NCI-H345 (cell line): Measurements from ENCODE around the gene DCAF11.

Experiments used
- DNase-seq: peaks from one replicate; lab custom pipeline; 2025; lab: John Stamatoyannopoulos, UW

DCAF11 gene

DNA sequence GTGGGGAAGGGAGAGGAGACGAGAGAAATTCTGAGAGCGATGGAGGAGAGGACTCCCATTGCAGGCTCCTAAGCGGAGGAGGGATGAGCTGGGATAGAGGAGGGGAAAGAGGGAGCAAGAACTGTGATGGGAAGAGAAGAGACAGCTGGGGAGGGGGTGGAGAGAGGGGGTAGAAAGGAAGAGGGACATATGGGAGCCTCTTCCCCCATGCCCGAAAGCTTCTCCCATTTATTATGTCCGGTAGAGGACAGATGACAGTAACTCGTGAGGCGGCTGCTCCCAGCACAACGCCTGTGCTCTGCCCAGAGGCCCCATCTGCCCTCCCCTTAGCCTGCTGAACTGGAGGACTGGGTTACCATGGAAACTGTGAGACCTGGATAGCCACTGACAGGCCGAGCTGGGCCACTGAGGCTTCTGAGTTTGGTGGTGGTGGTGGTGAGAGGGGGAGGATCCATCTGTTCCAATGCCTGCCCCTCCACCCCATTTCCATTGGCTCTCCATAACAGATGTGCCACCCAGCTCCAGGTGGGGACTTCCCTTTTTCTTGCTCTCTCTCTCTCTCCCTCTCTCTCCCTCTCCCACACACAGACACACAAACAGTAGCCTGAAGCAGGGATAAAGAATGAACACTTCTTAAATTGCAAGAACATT lies 35.0 kb upstream of the DCAF11 start:
- DNase-seq, result no peak

GRCh38 chr14:24080142-24080530 lies 34.4 kb upstream of the DCAF11 start:
- DNase-seq, result no peak

GRCh38 chr14:24080888-24081738 lies 33.5 kb upstream of the DCAF11 start:
- DNase-seq, result peak; percentile 69

GRCh38 chr14:24081739-24082211 lies 32.8 kb upstream of the DCAF11 start:
- no peak for DNase-seq

- DNase-seq, result no peak
Observed at GRCh38 chr14:24082411-24083080, 32.0 kb upstream of the DCAF11 start.

DNA sequence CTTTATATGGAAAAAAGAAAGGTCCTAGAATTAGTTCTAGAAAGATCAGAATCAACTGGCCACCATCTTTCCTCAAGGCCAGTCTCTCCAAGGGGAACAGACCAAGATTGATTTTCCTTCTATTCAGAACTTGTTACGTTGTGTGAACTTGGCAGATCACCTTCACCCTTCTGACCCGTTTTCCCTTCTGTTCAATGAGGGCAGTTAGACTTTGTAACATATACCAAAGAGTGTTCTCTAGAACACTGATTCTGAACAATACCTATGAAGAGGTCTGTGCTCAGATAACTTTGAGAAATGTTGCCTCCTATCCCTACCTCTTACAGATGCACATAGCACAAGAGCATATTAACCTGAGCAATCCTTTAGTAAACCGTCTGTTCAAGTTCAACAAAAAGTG lies 31.1 kb upstream of the DCAF11 start:
- no peak for DNase-seq

GRCh38 chr14:24084440-24084839 lies 30.1 kb upstream of the DCAF11 start:
- no peak for DNase-seq

GRCh38 chr14:24085215-24085614 lies 29.4 kb upstream of the DCAF11 start:
- DNase-seq, result no peak

DNA sequence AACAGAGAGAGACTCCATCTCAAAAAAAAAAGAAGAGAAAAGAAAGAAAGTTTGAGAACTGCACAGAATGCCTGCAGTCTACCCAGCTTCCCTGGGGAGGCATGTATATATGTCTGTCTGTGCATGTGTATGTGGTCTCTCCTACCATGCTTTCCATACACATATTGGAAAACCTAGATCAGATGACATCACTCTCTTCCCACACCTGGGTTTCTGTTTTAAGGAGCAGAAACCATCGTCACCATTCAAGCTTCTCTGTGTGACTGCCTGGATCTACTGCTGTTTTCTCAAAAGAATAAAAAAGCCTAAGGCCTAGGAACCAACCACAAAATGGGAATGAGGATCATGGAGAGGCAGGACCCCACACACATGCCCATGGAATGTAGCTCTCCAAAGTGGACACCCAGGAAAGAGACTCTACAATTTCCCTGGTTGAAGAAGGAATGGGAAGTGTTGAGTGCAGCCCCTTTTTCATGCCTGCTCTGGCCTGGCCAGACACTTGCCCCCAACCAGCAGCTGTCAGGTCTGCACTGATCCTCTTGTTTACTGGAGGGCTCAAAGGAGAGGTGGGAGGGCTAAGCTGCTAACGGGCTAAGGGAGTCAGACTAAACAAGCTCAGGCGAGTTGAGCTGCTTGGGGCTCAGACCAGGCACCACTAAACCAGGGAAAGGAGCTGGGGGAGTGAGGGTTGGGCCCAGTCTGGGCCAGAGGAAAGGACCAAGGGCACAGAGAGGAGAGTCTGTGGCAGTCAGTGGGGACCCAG lies 28.2 kb upstream of the DCAF11 start:
- no peak for DNase-seq

GRCh38 chr14:24087004-24087403 lies 27.6 kb upstream of the DCAF11 start:
- no peak for DNase-seq

DNA sequence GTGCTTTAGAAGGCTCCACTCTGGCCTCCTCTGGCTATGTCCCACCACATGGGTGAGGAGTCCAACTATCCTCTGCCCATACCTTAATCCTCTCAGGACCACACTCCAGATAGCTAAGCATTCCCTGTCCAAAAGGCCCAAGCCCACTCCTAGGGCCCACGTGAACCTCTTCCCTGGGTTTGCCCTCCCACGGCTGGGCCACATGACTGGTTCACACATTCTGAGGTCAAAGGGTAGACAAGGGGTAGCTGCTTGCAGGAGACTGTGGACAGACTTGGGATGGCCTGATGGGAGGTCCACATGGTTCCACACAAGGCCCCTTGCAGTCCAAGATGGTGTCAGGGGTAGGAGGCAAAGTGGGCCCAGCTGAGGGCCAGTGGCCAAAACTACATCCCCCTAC lies 26.5 kb upstream of the DCAF11 start:
- DNase-seq, result no peak

- DNase-seq, result no peak
Observed at GRCh38 chr14:24089890-24090289, 24.7 kb upstream of the DCAF11 start.

DNA sequence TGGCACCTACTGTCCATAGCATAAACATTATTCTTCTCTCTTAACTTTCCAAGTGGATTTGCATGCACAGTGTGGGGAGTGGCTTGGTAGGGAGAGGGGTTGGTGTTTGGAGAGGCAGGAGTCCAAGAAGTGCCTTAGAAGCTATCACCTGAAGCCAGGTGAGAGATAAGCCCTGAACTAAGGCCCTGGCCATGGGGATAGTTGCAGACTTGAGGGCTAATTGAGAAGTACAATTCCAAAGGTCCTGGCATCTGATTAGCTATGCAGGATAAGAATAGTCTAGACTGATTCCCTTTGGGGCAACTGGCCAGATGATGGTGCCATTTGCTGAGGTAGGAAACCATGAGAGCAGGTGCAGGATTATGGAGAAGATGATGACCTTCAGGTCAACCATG lies 22.5 kb upstream of the DCAF11 start:
- no peak for DNase-seq

DNA sequence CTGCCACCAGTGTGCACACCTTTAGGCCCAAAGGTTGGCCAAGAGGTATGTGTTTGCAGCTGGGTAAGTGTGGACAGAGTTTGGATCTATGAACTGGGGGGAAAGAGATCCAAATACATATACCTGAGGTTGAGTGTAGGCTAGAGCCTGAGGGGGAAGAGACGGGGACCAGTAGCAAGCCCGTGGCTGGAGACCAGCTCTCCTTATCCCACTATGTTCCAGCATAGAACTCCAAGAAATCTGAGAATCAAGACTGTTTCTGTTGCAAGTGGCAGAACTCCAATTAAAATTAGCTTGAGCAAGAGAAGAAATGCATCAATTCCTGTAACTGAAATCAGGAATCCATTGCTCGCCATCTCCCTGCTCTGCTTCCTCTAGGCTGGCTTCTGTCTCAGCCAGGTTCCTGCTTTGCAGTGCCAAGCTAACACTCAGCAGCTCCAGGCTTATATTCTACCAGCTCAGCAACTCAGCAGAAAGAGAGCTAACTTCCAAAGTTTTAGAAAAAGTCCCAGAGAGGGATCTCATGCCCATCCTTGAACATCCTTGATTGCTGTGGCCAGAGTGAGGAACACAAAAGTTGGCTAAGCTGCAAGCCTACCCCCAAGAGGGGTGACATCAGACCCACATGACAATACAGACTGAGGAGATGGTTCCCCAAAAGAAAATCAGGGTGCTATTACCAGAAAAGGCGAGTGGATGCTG lies 21.9 kb upstream of the DCAF11 start:
- DNase-seq, result no peak

DNA sequence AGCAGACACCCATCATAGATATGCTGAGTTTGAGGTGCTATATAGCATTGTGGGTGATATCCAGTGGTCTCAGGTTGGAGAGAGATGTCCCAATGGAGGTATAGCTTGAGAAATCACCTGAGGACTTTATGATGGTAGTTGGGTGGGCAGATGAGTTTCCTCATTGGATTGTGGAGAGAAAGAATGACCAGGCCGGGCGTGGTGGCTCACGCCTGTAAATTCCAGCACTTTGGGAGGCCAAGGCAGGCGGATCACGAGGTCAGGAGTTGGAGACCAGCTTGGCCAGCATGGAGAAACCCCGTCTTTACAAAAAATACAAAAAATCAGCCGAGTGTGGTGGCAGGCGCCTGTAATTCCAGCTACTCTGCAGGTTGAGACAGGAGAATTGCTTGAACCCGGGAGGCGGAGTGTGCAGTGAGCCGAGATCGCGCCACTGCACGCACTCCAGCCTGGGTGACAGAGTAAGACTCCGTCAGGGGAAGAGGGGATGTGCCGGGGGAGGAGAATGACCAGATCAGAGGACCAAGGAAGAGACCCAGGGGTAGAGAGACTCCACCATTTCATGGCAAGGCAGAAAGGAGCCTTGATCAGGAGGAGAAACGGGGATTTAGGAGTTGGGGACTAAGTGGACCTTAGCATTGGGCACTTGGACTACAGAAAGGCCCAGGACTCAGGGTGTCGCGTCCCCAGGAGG lies 21.2 kb upstream of the DCAF11 start:
- no peak for DNase-seq

- DNase-seq, result peak; percentile 93
Observed at GRCh38 chr14:24093901-24094840, 20.4 kb upstream of the DCAF11 start, which contains the start of gene PCK2. Gene PCK2, plus strand, starts transcription at chr14:24094311. Its CDS starts 95 bp downstream, at chr14:24094406.

GRCh38 chr14:24094841-24095270 lies 19.7 kb upstream of the DCAF11 start:
- no peak for DNase-seq

DNA sequence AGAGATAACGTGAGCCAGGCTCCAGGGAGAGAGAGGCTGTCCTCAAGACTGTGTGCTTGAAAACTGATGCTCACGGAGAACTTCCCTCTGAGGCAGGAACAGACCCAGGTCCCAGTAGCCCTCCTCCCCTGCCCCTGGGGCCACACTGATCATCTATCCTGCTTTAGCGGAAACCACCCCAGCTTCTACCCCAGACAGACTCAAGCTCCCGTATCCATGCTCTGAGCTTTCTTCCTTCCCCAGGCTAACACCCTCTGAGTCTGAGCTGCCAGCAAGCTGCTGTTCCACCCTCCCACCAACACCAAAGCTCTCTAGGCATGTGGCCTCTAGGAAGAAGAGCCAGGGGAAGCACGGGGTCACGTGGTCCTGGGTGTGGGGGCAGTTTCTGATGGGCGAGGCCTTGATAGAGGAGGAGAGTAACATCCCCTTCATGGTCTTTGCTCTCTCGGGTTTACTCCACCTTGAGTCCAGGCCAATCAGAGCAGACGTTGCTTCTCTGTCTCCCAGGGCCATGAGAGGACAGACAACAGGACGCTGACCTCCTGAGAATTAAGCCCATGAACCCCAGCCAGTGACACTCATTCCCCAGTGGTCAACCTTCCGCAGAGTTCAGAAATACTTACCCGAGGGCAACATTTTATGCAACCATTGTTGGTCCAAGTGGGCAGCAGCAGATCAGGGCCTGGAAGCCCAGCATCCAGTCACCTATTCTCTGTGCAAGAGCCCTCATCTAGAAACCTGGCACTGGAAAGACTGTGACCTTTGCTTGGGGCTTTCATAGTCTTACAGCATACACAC lies 19.1 kb upstream of the DCAF11 start:
- DNase-seq, result no peak
